B cell (primary cell): Measurements from ENCODE around the gene DHH. TPM values are rescaled to one million over a fixed set of nuclear protein-coding genes. Genes with fewer than 3 reads are reported as not detected.

Experiments
- ATAC-seq: fragments of 200-7000 bp; cut with Tn5 transposase; one replicate; pipeline ENCODE4 v1.10.0; 2021; ENCODE audit warnings: low read depth, mild to moderate bottlenecking, moderate number of reproducible peaks, moderate library complexity
- CTCF ChIA-PET: fragments of 350-600 bp; sonication (Branson Sonifier 250); formaldehyde crosslinking; loops from one replicate; lab custom pipeline; 2021; ENCODE audit warnings: antibody characterized with exemption, inconsistent platforms; lab: Charles Lee
- POLR2A ChIA-PET: fragments of 350-600 bp; sonication (Branson Sonifier 250); formaldehyde crosslinking; loops from one replicate; lab custom pipeline; 2021; ENCODE audit warnings: antibody characterized with exemption; lab: Charles Lee
- DNase-seq: peaks from one replicate; pipeline ENCODE4 v3.0.0; 2013
- H2AFZ ChIP-seq: 2 replicates; pipeline ENCODE4 v1.6.1; 2012; ENCODE audit warnings: mild to moderate bottlenecking, low read depth, low read length; ENCODE audit not compliant: insufficient read depth, poor library complexity, severe bottlenecking
- H3K27ac ChIP-seq, 2 donors: 1 replicate in 1 of 2; 2 replicates in 1 of 2; pipeline ENCODE4 v1.5.1; 2012 to 2013; ENCODE audit warnings: low read length in 2 of 2, mild to moderate bottlenecking in 2 of 2, moderate library complexity in 1 of 2
- H3K27me3 ChIP-seq, 4 experiments: fragments of 200-600 bp in 1 of 4; sonication (generic) in 1 of 4; replicated peaks in 1 of 4; 1 replicate in 2 of 4; 2 replicates in 2 of 4; pipeline versions ENCODE4 v1.6.1 to v1.7.0; 2013 to 2016; ENCODE audit warnings: low read length in 3 of 4, mild to moderate bottlenecking in 2 of 4, mixed read lengths in 1 of 4, moderate library complexity in 1 of 4; ENCODE audit not compliant: insufficient read depth in 4 of 4, control insufficient read depth in 3 of 4; ENCODE audit errors: control extremely low read depth in 1 of 4
- H3K36me3 ChIP-seq, 2 experiments: replicated peaks in 1 of 2; 1 replicate in 1 of 2; 2 replicates in 1 of 2; pipeline versions ENCODE4 v1.6.1 to v1.7.1; 2013; ENCODE audit warnings: low read length in 1 of 2; ENCODE audit not compliant: insufficient read depth in 2 of 2, control insufficient read depth in 1 of 2; ENCODE audit errors: control extremely low read depth in 1 of 2, extremely low read depth in 1 of 2
- H3K4me1 ChIP-seq, 2 donors: fragments of 200-600 bp in 1 of 2; sonication (generic) in 1 of 2; 1 replicate in 1 of 2; 2 replicates in 1 of 2; pipeline versions ENCODE4 v1.5.1 to v1.6.1; 2013 to 2017; ENCODE audit warnings: low read length in 2 of 2; ENCODE audit not compliant: control insufficient read depth in 2 of 2, insufficient read depth in 2 of 2
- H3K4me2 ChIP-seq: replicated peaks from 2 replicates; pipeline ENCODE3; 2012; ENCODE audit warnings: mild to moderate bottlenecking, low read depth, low read length; ENCODE audit not compliant: poor library complexity, severe bottlenecking
- H3K4me3 ChIP-seq, 5 experiments: fragments of 200-600 bp in 1 of 5; sonication (generic) in 1 of 5; 1 replicate in 3 of 5; 2 replicates in 2 of 5; pipeline versions ENCODE4 v1.5.1 to v1.7.0; 2011 to 2016; ENCODE audit warnings: low read length in 4 of 5, mild to moderate bottlenecking in 4 of 5, low read depth in 2 of 5, control low read depth in 1 of 5, moderate library complexity in 1 of 5; ENCODE audit not compliant: insufficient read depth in 1 of 5; ENCODE audit errors: control extremely low read depth in 1 of 5, extremely low read depth in 1 of 5
- H3K79me2 ChIP-seq: fragments of 200-600 bp; sonication (generic); one replicate; pipeline ENCODE4 v1.6.0; 2016; ENCODE audit warnings: low read length; ENCODE audit not compliant: control insufficient read depth, insufficient read depth
- H3K9ac ChIP-seq: fragments of 200-600 bp; sonication (generic); 2 replicates; pipeline ENCODE4 v1.6.1; 2017; ENCODE audit warnings: mild to moderate bottlenecking, low read length, moderate library complexity
- H3K9me3 ChIP-seq, 3 donors: one replicate each; pipeline versions ENCODE4 v1.6.1 to v1.7.1; 2013; ENCODE audit warnings: low read length in 2 of 3; ENCODE audit not compliant: control insufficient read depth in 2 of 3, insufficient read depth in 1 of 3; ENCODE audit errors: control extremely low read depth in 1 of 3
- H4K20me1 ChIP-seq: 2 replicates; pipeline ENCODE4 v1.6.0; 2012; ENCODE audit warnings: mild to moderate bottlenecking, low read length; ENCODE audit not compliant: insufficient read depth, control insufficient read depth, poor library complexity, severe bottlenecking
- H3K27ac Mint-ChIP-seq: one replicate; pipeline ENCODE4 v1.8.0; 2021; ENCODE audit warnings: mixed read lengths
- H3K27me3 Mint-ChIP-seq: one replicate; pipeline ENCODE4 v1.8.0; 2021; ENCODE audit warnings: mixed read lengths
- H3K4me1 Mint-ChIP-seq: one replicate; pipeline ENCODE4 v1.8.0; 2021; ENCODE audit warnings: mixed read lengths
- H3K4me3 Mint-ChIP-seq: one replicate; pipeline ENCODE4 v1.8.0; 2021; ENCODE audit warnings: mixed read lengths
- H3K9me3 Mint-ChIP-seq: one replicate; pipeline ENCODE4 v1.8.0; 2022; ENCODE audit warnings: mixed read lengths; ENCODE audit not compliant: insufficient read depth
- EZH2 ChIP-seq: IDR thresholded peaks from 2 replicates; pipeline ENCODE4 v1.6.1; 2012; ENCODE audit warnings: borderline replicate concordance, low read depth, mild to moderate bottlenecking, moderate library complexity, low read length; ENCODE audit not compliant: insufficient read depth, poor library complexity, severe bottlenecking
- WGBS: methylation state at CpG from one replicate; pipeline ENCODE4 v1.1.5; 2013; ENCODE audit warnings: missing lambda C conversion rate; ENCODE audit not compliant: insufficient coverage; 5-methylcytosine and 5-hydroxymethylcytosine counted together
- intact Hi-C: fragments of 100-400 bp; cut with micrococcal nuclease; formaldehyde crosslinking; loops from one replicate; pipeline ENCODE4 v1.10.0; 2022
- polyA plus RNA-seq: library from polyadenylated mRNA; depleted of rRNA; stranded (reverse); fragments of >200 nt; gene quantifications from 2 replicates; pipeline ENCODE4 v1.2.3, GENCODE V29; 2012
- total RNA-seq, 2 donors: library from RNA; stranded (reverse); fragments of 120-200 nt in 1 of 2; gene quantifications; 1 replicate in 1 of 2; 2 replicates in 1 of 2; pipeline versions ENCODE4 v1.2.3 to v1.2.4, GENCODE V29; 2013 to 2022
- TF ChIP-seq, protein P1 (sequence below): fragments of 200-600 bp; IDR thresholded peaks from one replicate; pipeline ENCODE4 v1.8.0; 2022; ENCODE audit warnings: antibody characterized with exemption, mild to moderate bottlenecking

The DHH gene
- total and polyA plus RNA-seq, 2 donors (not counting 1 experiment from before 2014, with no cell fraction given), result 0.07 to 0.81 TPM

DNA sequence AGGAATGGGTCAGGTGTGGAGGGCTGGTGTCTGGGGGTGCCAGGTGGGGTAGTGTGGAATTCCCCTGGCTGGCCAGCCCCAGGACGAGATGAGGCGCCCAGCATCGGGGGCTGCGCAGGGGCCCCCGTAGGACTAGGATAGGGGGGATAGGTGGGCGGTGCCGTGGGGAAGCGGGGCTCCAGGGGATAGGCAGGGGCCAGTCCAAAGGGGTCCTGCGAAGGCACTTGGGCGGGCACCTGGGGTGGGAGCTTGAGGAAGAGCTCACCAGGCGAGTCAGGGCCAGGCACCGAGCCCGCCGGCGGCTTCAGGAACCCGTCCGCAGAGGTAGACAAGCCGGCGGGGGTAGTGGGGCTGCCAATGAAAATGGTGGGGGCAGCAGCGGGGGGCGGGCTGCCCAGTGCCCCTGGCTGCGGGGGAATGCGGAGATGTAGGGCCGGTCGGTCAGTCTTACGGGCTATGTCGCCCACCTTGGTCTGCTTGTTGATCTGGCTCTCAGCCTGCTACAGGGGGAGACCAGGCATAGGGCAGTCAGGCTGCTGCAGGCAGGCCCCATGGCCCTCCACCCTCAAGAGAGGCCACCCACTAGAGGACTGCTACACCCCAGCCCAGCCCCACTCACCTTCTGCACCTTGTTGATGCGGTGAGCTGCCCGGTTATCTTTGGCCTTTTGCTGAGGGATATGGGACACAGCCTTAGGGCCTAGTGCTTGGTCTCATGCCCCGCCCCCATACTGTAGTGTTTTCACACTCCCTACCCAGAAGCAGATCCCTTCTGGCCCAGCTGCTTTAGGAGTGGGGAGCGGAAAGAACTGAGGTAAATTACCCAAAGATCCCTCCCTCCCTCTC is 53.3 kb downstream of the DHH start:
- peaks cover 40% of the 10 kb centered on the region for H4K20me1 ChIP-seq
- H3K27me3 ChIP-seq, result no peaks in the 10 kb centered on the region
- H3K36me3 ChIP-seq, result peaks cover 2 to 95% of the 10 kb centered on the region in 2 experiments
- no peak for ATAC-seq
- Mint-ChIP-seq H3K27ac (no peak overlapping the region), H3K4me1 (peaks cover 2% of the 10 kb centered on the region), H3K4me3 (no peak overlapping the region), H3K9me3 (no peaks in the 10 kb centered on the region), H3K27me3 (no peaks in the 10 kb centered on the region)
- H3K9me3 ChIP-seq, result no peaks in the 10 kb centered on the region
- no peak overlapping the region for H3K4me3 ChIP-seq
- H2AFZ ChIP-seq, result no peak overlapping the region
- DNase-seq, result no peak
- intact Hi-C loops, result no loop called here
- no peak overlapping the region for H3K4me2 ChIP-seq
- ChIA-PET CTCF (interaction anchor here (0.8 kb wide), 1 partner anchor 22 kb away, joined by 3 read pairs; no protein-coding TSS in a partner anchor), POLR2A (interaction anchor here (0.6 kb wide), 1 partner anchor 29 kb away, joined by 3 read pairs; no protein-coding TSS in a partner anchor)
- no peaks in the 10 kb centered on the region for H3K4me1 ChIP-seq
- 94% methylated on average over 19 of the region's 31 CpGs for WGBS
- peaks cover 41% of the 10 kb centered on the region for H3K79me2 ChIP-seq
- TF ChIP-seq, protein P1, sequence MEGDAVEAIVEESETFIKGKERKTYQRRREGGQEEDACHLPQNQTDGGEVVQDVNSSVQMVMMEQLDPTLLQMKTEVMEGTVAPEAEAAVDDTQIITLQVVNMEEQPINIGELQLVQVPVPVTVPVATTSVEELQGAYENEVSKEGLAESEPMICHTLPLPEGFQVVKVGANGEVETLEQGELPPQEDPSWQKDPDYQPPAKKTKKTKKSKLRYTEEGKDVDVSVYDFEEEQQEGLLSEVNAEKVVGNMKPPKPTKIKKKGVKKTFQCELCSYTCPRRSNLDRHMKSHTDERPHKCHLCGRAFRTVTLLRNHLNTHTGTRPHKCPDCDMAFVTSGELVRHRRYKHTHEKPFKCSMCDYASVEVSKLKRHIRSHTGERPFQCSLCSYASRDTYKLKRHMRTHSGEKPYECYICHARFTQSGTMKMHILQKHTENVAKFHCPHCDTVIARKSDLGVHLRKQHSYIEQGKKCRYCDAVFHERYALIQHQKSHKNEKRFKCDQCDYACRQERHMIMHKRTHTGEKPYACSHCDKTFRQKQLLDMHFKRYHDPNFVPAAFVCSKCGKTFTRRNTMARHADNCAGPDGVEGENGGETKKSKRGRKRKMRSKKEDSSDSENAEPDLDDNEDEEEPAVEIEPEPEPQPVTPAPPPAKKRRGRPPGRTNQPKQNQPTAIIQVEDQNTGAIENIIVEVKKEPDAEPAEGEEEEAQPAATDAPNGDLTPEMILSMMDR, result no peak
- TF ChIP-seq EZH2, result no peak
- no peak overlapping the region for H3K27ac ChIP-seq
- H3K9ac ChIP-seq, result no peak overlapping the region

DNA sequence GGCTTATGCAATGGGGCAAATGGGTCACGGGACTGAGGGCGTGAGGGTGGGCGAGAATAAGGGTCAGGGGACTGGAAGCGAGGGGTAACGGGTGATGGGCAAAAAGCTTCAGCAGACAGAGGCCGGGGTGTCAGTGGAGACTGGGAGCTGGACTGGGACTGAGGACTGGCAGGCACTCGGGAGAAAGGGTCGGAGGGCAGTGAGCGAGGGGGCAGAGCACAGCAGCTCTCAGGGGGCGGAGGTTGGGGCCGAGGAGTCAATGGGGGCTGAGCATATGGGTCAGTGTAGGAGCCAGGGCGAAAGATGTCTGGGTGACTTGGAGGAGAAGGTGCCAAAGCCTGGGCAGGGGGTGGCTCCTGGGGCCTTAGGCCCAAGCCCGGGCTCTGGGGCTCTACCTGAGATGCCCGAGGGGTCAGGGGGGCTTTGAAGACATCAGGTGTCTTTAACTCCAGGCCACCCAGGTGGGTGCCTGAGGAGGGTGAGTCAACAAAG is 54.2 kb downstream of the DHH start:
- Mint-ChIP-seq H3K4me3 (no peak overlapping the region), H3K4me1 (peaks cover 2% of the 10 kb centered on the region), H3K9me3 (no peaks in the 10 kb centered on the region), H3K27me3 (no peaks in the 10 kb centered on the region), H3K27ac (no peak overlapping the region)
- no peak overlapping the region for H3K4me2 ChIP-seq
- ATAC-seq (no peak), DNase-seq (no peak)
- CTCF ChIA-PET, result no interaction called here
- WGBS, result 98% methylated on average over 14 of the region's 14 CpGs
- peaks cover 0 to 87% of the 10 kb centered on the region in 2 experiments for H3K36me3 ChIP-seq
- H3K9ac ChIP-seq, result no peak overlapping the region
- peaks cover 35% of the 10 kb centered on the region for H3K79me2 ChIP-seq
- intact Hi-C loops, result no loop called here
- POLR2A ChIA-PET, result interaction anchor here (0.6 kb wide), 1 partner anchor 156 kb away, joined by 3 read pairs; no protein-coding TSS in a partner anchor
- H4K20me1 ChIP-seq, result peaks cover 40% of the 10 kb centered on the region
- no peak overlapping the region for H2AFZ ChIP-seq
- no peak overlapping the region for H3K4me3 ChIP-seq
- H3K4me1 ChIP-seq, result no peaks in the 10 kb centered on the region
- no peak for TF ChIP-seq EZH2
- TF ChIP-seq, protein P1, result no peak
- H3K9me3 ChIP-seq, result no peaks in the 10 kb centered on the region
- no peaks in the 10 kb centered on the region for H3K27me3 ChIP-seq
- no peak overlapping the region for H3K27ac ChIP-seq
